ENCODE results near the gene DPH3.

The DPH3 gene

GRCh38 chr3:16290827-16291196, 26.1 kb upstream of the DPH3 start:
- FAIRE-seq (no peak), DNase-seq (ENCODE audit: low spot score) (no peak)

GRCh38 chr3:16290007-16290826, 25.5 kb upstream of the DPH3 start:
- FAIRE-seq (peak; percentile 43), DNase-seq (ENCODE audit: low spot score) (peak; percentile 23)

GRCh38 chr3:16289144-16289889, 24.6 kb upstream of the DPH3 start:
- no peak for DNase-seq (ENCODE audit: low spot score)
- no peak for FAIRE-seq

- FAIRE-seq (no peak), DNase-seq (ENCODE audit: low spot score) (no peak)
Observed at GRCh38 chr3:16288664-16289063, 23.9 kb upstream of the DPH3 start.

- FAIRE-seq (no peak), DNase-seq (ENCODE audit: low spot score) (no peak)
Observed at GRCh38 chr3:16286751-16287543, 22.2 kb upstream of the DPH3 start.

GRCh38 chr3:16286161-16286560, 21.4 kb upstream of the DPH3 start:
- no peak for DNase-seq (ENCODE audit: low spot score)
- FAIRE-seq: no peak

- DNase-seq (ENCODE audit: low spot score): no peak
- no peak for FAIRE-seq
Observed at GRCh38 chr3:16284633-16285032, 19.9 kb upstream of the DPH3 start.

- FAIRE-seq (no peak), DNase-seq (ENCODE audit: low spot score) (no peak)
Observed at GRCh38 chr3:16280671-16281070, 15.9 kb upstream of the DPH3 start.

GRCh38 chr3:16279010-16279801, 14.5 kb upstream of the DPH3 start:
- no peak for FAIRE-seq

GRCh38 chr3:16277471-16277870, 12.7 kb upstream of the DPH3 start:
- DNase-seq (ENCODE audit: low spot score): no peak
- no peak for FAIRE-seq

More at GRCh38 chr3:16279010-16279801, 14.5 kb upstream of the DPH3 start:
- DNase-seq (ENCODE audit: low spot score): no peak

- DNase-seq (ENCODE audit: low spot score) (no peak), FAIRE-seq (no peak)
Observed at GRCh38 chr3:16273867-16274266, 9.1 kb upstream of the DPH3 start.

GRCh38 chr3:16272588-16272987, 7.8 kb upstream of the DPH3 start:
- DNase-seq (ENCODE audit: low spot score) (no peak), FAIRE-seq (no peak)

GRCh38 chr3:16270855-16271254, 6.1 kb upstream of the DPH3 start:
- DNase-seq (ENCODE audit: low spot score): no peak
- no peak for FAIRE-seq

GRCh38 chr3:16266714-16267113, 2.0 kb upstream of the DPH3 start:
- FAIRE-seq (no peak), DNase-seq (ENCODE audit: low spot score) (no peak)

GRCh38 chr3:16265455-16265786, 678 bp upstream of the DPH3 start:
- no peak for FAIRE-seq

GRCh38 chr3:16264174-16264707, 502 bp downstream of the DPH3 start:
- DNase-seq (ENCODE audit: low spot score): no peak
- FAIRE-seq: no peak

More at GRCh38 chr3:16265455-16265786, 678 bp upstream of the DPH3 start:
- no peak for DNase-seq (ENCODE audit: low spot score)

- DNase-seq (ENCODE audit: low spot score) (no peak), FAIRE-seq (no peak)
Observed at GRCh38 chr3:16262174-16262573, 2.6 kb downstream of the DPH3 start.

- DNase-seq (ENCODE audit: low spot score) (no peak), FAIRE-seq (no peak)
Observed at GRCh38 chr3:16260046-16260445, 4.7 kb downstream of the DPH3 start.

- no peak for DNase-seq (ENCODE audit: low spot score)
- no peak for FAIRE-seq
Observed at GRCh38 chr3:16258866-16259265, 5.9 kb downstream of the DPH3 start.

- no peak for DNase-seq (ENCODE audit: low spot score)
- no peak for FAIRE-seq
Observed at GRCh38 chr3:16258177-16258576, 6.6 kb downstream of the DPH3 start.

GRCh38 chr3:16257309-16257708, 7.4 kb downstream of the DPH3 start:
- FAIRE-seq: no peak

More at GRCh38 chr3:16257309-16257708, 7.4 kb downstream of the DPH3 start:
- no peak for DNase-seq (ENCODE audit: low spot score)

All from RCC 7860 (cell line).